H9 (cell line): ENCODE measurements around the gene GGPS1. TPM values are rescaled to one million over a fixed set of nuclear protein-coding genes. Genes with fewer than 3 reads are reported as not detected.

Source experiments
- DNase-seq: peaks from one replicate; pipeline ENCODE4 v3.0.0-alpha.2; 2017
- H2AFZ ChIP-seq: one replicate; pipeline ENCODE4 v1.6.1; 2013; ENCODE audit warnings: mild to moderate bottlenecking, low read length, control low read depth, moderate library complexity
- H2AK5ac ChIP-seq: 2 replicates; pipeline ENCODE4 v1.6.1; 2013; ENCODE audit warnings: low read length, control low read depth, mixed read lengths; ENCODE audit not compliant: insufficient read length
- H2BK120ac ChIP-seq: one replicate; pipeline ENCODE4 v1.6.1; 2013; ENCODE audit warnings: low read depth, mild to moderate bottlenecking, low read length, control low read depth, inconsistent platforms; ENCODE audit not compliant: poor library complexity, severe bottlenecking
- H2BK12ac ChIP-seq: 2 replicates; pipeline ENCODE4 v1.6.1; 2013; ENCODE audit warnings: low read length, control low read depth, mixed read lengths, low read depth; ENCODE audit not compliant: insufficient read length
- H2BK15ac ChIP-seq: 2 replicates; pipeline ENCODE4 v1.6.1; 2013; ENCODE audit warnings: low read depth, low read length, control low read depth
- H2BK20ac ChIP-seq: one replicate; pipeline ENCODE4 v1.6.1; 2013; ENCODE audit warnings: low read depth, mild to moderate bottlenecking, low read length, control low read depth, inconsistent platforms; ENCODE audit not compliant: poor library complexity, severe bottlenecking
- H2BK5ac ChIP-seq: 2 replicates; pipeline ENCODE4 v1.6.1; 2013; ENCODE audit warnings: low read length, control low read depth, mixed read lengths; ENCODE audit not compliant: insufficient read length
- H3K14ac ChIP-seq: 2 replicates; pipeline ENCODE4 v1.6.1; 2013; ENCODE audit warnings: low read length, control low read depth; ENCODE audit not compliant: insufficient read depth
- H3K18ac ChIP-seq: 2 replicates; pipeline ENCODE4 v1.6.1; 2013; ENCODE audit warnings: low read depth, mild to moderate bottlenecking, mixed read lengths, low read length, control low read depth; ENCODE audit not compliant: insufficient read length
- H3K23ac ChIP-seq: 2 replicates; pipeline ENCODE4 v1.6.1; 2013; ENCODE audit warnings: low read length, control low read depth, mixed read lengths, low read depth; ENCODE audit not compliant: insufficient read length
- H3K23me2 ChIP-seq: 2 replicates; pipeline ENCODE4 v1.6.1; 2013; ENCODE audit warnings: low read depth, mild to moderate bottlenecking, mixed read lengths, low read length, control low read depth; ENCODE audit not compliant: insufficient read length, poor library complexity, severe bottlenecking
- H3K27ac ChIP-seq: 2 replicates; pipeline ENCODE4 v1.5.1; 2013; ENCODE audit warnings: low read length, control low read depth, mixed read lengths, low read depth; ENCODE audit not compliant: insufficient read length
- H3K27me3 ChIP-seq: 2 replicates; pipeline ENCODE4 v1.6.1; 2013; ENCODE audit warnings: low read length, control low read depth, inconsistent platforms; ENCODE audit not compliant: insufficient read depth
- H3K4ac ChIP-seq: 2 replicates; pipeline ENCODE4 v1.6.1; 2013; ENCODE audit warnings: low read depth, mild to moderate bottlenecking, control low read depth, inconsistent platforms, low read length, moderate library complexity
- H3K4me1 ChIP-seq: 2 replicates; pipeline ENCODE4 v1.6.1; 2013; ENCODE audit warnings: low read length, control low read depth, inconsistent platforms; ENCODE audit not compliant: insufficient read depth
- H3K4me2 ChIP-seq: 2 replicates; pipeline ENCODE4 v1.6.1; 2013; ENCODE audit warnings: low read length, control low read depth, mixed read lengths; ENCODE audit not compliant: insufficient read length, insufficient read depth
- H3K56ac ChIP-seq: 2 replicates; pipeline ENCODE4 v1.6.1; 2013; ENCODE audit warnings: low read depth, mild to moderate bottlenecking, mixed read lengths, low read length, control low read depth; ENCODE audit not compliant: insufficient read length
- H3K79me1 ChIP-seq: 2 replicates; pipeline ENCODE4 v1.6.1; 2013; ENCODE audit warnings: low read depth, mild to moderate bottlenecking, moderate library complexity, low read length, control low read depth, inconsistent platforms; ENCODE audit not compliant: insufficient read depth, poor library complexity, severe bottlenecking
- H3K79me2 ChIP-seq: 2 replicates; pipeline ENCODE4 v1.6.1; 2013; ENCODE audit warnings: low read length, control low read depth, inconsistent platforms; ENCODE audit not compliant: insufficient read depth
- H3K9ac ChIP-seq: 2 replicates; pipeline ENCODE4 v1.6.1; 2013; ENCODE audit warnings: low read length, control low read depth, mixed read lengths; ENCODE audit not compliant: insufficient read length; ENCODE audit errors: extremely low read depth
- H3K9me3 ChIP-seq: one replicate; pipeline ENCODE4 v1.6.1; 2013; ENCODE audit warnings: low read depth, low read length, inconsistent platforms; ENCODE audit not compliant: control insufficient read depth
- H3T11ph ChIP-seq: one replicate; pipeline ENCODE4 v1.6.1; 2013; ENCODE audit warnings: mild to moderate bottlenecking, low read length, control low read depth, inconsistent platforms
- H4K20me1 ChIP-seq: one replicate; pipeline ENCODE4 v1.6.1; 2013; ENCODE audit not compliant: control insufficient read depth, insufficient read length, insufficient read depth
- H4K5ac ChIP-seq: 2 replicates; pipeline ENCODE4 v1.6.1; 2013; ENCODE audit warnings: low read depth, mild to moderate bottlenecking, mixed read lengths, low read length, control low read depth; ENCODE audit not compliant: insufficient read length
- H4K8ac ChIP-seq: replicated peaks from 2 replicates; pipeline ENCODE4 v1.6.1; 2013; ENCODE audit warnings: low read length, control low read depth, mixed read lengths, low read depth; ENCODE audit not compliant: insufficient read length
- H4K91ac ChIP-seq: 2 replicates; pipeline ENCODE4 v1.6.1; 2013; ENCODE audit warnings: low read depth, mild to moderate bottlenecking, moderate library complexity, mixed read lengths, low read length, control low read depth; ENCODE audit not compliant: insufficient read length
- H3K27ac Mint-ChIP-seq, 3 experiments: 2 replicates in 2 of 3; 3 replicates in 1 of 3; pipeline ENCODE4 v1.8.0; 2020 to 2021; ENCODE audit warnings: mixed read lengths in 3 of 3, mild to moderate bottlenecking in 1 of 3, moderate library complexity in 1 of 3
- H3K27me3 Mint-ChIP-seq: 2 replicates; pipeline ENCODE4 v1.8.0; 2021; ENCODE audit warnings: low read depth, mild to moderate bottlenecking, moderate library complexity, mixed read lengths
- H3K36me3 Mint-ChIP-seq, 3 experiments: 2 replicates in 2 of 3; 3 replicates in 1 of 3; pipeline ENCODE4 v1.8.0; 2020 to 2021; ENCODE audit warnings: low read depth in 3 of 3, mixed read lengths in 3 of 3; ENCODE audit not compliant: insufficient read depth in 1 of 3
- H3K4me1 Mint-ChIP-seq, 2 experiments: 2 replicates each; pipeline ENCODE4 v1.8.0; 2020; ENCODE audit warnings: mixed read lengths in 2 of 2
- H3K4me3 Mint-ChIP-seq, 2 experiments: 2 replicates in 1 of 2; 3 replicates in 1 of 2; pipeline ENCODE4 v1.8.0; 2020 to 2021; ENCODE audit warnings: mild to moderate bottlenecking in 2 of 2, mixed read lengths in 2 of 2, moderate library complexity in 1 of 2
- H3K9me3 Mint-ChIP-seq, 2 experiments: 2 replicates in 1 of 2; 3 replicates in 1 of 2; pipeline ENCODE4 v1.8.0; 2020; ENCODE audit warnings: mild to moderate bottlenecking in 2 of 2, mixed read lengths in 2 of 2, moderate library complexity in 1 of 2
- CTCF ChIP-seq: fragments of 200-600 bp; sonication (generic); conservative IDR thresholded peaks from 3 replicates; pipeline ENCODE4 v1.8.0; 2021; ENCODE audit warnings: antibody characterized with exemption, mild to moderate bottlenecking
- WGBS: extraction: QIAGEN DNeasy Blood & Tissue Kit; methylation state at CpG from one replicate; pipeline ENCODE4 v1.1.7; 2013; ENCODE audit warnings: missing lambda C conversion rate, low lambda C conversion rate, mixed read lengths; ENCODE audit not compliant: insufficient read length; ENCODE audit errors: extremely low coverage; 5-methylcytosine and 5-hydroxymethylcytosine counted together
- total RNA-seq: library from RNA; stranded (reverse); gene quantifications from 2 replicates; pipeline ENCODE4 v1.2.1, GENCODE V29; 2021

Gene GGPS1
- total RNA-seq, 1 experiment from 2014 or later = 44.7 TPM

DNA sequence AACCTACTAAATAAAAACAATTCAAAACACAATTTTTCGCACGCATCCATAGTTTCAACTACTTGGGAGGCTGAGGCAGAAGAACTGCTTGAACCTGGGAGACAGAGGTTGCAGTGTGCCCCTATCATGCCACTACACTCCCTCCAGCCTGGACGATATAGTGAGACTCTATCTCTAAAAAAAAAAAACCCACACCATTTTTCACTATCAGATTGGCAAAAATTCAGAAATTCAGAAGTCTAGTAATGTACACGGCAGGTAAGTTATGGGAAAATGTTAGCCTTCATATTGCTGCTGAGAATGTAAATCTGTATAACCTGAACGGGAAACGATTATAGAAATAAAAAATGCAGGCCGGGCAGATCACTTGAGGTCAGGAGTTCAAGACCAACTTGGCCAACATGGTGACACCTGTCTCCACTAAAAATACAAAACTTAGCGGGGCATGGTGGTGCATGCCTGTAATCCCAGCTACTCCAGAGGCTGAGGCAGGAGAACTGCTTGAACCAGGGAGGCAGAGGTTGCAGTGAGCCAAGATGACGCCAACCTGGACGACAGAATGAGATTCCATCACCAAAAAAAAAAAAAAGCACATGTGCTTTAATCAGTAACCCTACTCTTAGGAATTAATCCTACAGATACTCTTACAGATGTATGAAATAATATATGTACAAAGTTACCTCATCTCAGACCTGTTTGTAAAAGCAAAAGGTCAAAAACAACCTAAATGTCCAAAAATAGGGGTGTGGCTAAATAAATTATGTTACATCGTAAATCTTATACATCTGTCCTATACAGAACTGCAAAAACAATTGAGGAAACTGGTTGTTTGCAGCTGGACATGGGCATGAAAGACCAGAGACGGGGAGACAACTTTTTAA lies 38.3 kb upstream of the GGPS1 start:
- Mint-ChIP-seq H3K4me3 (no peak overlapping the region), H3K27ac (peak overlapping the region in 1 of 3 experiments; percentile 59; a peak in 1 of 7 replicates), H3K9me3 (no peaks in the 10 kb centered on the region), H3K4me1 (peaks cover 36 to 44% of the 10 kb centered on the region in 2 experiments), H3K36me3 (peaks cover 0 to 3% (median 0%) of the 10 kb centered on the region in 3 experiments; a peak in 3 of 7 replicates), H3K27me3 (no peaks in the 10 kb centered on the region)
- no peak overlapping the region for H3K56ac ChIP-seq
- H3K23me2 ChIP-seq = no peaks in the 10 kb centered on the region
- H3K79me2 ChIP-seq = peaks cover 26% of the 10 kb centered on the region; the same call in 1 of the 2 replicates
- WGBS = 100% methylated on average over 2 of the region's 12 CpGs
- TF ChIP-seq CTCF = no peak
- H2AK5ac ChIP-seq = no peak overlapping the region
- H2BK20ac ChIP-seq = no peak overlapping the region
- DNase-seq = no peak
- no peak overlapping the region for H3K4ac ChIP-seq
- H3K4me2 ChIP-seq = no peak overlapping the region
- no peak overlapping the region for H2AFZ ChIP-seq
- no peak overlapping the region for H4K91ac ChIP-seq
- no peak overlapping the region for H3K14ac ChIP-seq
- no peak overlapping the region for H2BK5ac ChIP-seq
- no peak overlapping the region for H2BK12ac ChIP-seq
- no peak overlapping the region for H4K8ac ChIP-seq
- H4K20me1 ChIP-seq = no peaks in the 10 kb centered on the region
- H3K9me3 ChIP-seq = no peaks in the 10 kb centered on the region
- no peak overlapping the region for H2BK15ac ChIP-seq
- 0 out of 2 replicates have a peak, but pooled peaks cover 4% of the 10 kb centered on the region for H3K4me1 ChIP-seq
- H3K18ac ChIP-seq = no peak overlapping the region
- no peak overlapping the region for H4K5ac ChIP-seq
- H3K9ac ChIP-seq = no peak overlapping the region
- no peak overlapping the region for H2BK120ac ChIP-seq
- H3K79me1 ChIP-seq = no peaks in the 10 kb centered on the region
- H3K23ac ChIP-seq = no peak overlapping the region
- H3K27ac ChIP-seq = no peak overlapping the region
- H3K27me3 ChIP-seq = no peaks in the 10 kb centered on the region
- no peak overlapping the region for H3T11ph ChIP-seq
